ENCODE results near the gene NOBOX. TPM values are rescaled to one million over a fixed set of nuclear protein-coding genes. Genes with fewer than 3 reads are reported as not detected.

NOBOX gene
- total and polyA plus RNA-seq, 2 donors (not counting 1 experiment from before 2014, with no cell fraction given) = not detected

- Histone ChIP-seq H3K9ac (ENCODE audit: low read length) (no peak overlapping the region), H2AFZ (ENCODE audit: insufficient read depth, low read depth, low read length, poor library complexity, severe bottlenecking) (no peak overlapping the region), H3K9me3 (ENCODE audit: control extremely low read depth in 1 of 3, control insufficient read depth in 2 of 3, insufficient read depth in 1 of 3, low read length in 2 of 3) (no peaks in the 10 kb centered on the region), H3K4me3 (ENCODE audit: control extremely low read depth in 1 of 5, extremely low read depth in 1 of 5, insufficient read depth in 1 of 5, low read depth in 2 of 5, low read length in 4 of 5) (no peak overlapping the region), H3K4me2 (replicated peaks; ENCODE audit: low read depth, low read length, poor library complexity, severe bottlenecking) (no peak overlapping the region), H3K27ac (ENCODE audit: low read length in 2 of 2) (no peak overlapping the region), H4K20me1 (ENCODE audit: control insufficient read depth, insufficient read depth, low read length, poor library complexity, severe bottlenecking) (no peaks in the 10 kb centered on the region), H3K36me3 (replicated peaks in 1 of 2; ENCODE audit: control extremely low read depth in 1 of 2, control insufficient read depth in 1 of 2, extremely low read depth in 1 of 2, insufficient read depth in 2 of 2, low read length in 1 of 2) (no peaks in the 10 kb centered on the region), H3K79me2 (ENCODE audit: control insufficient read depth, insufficient read depth, low read length) (no peaks in the 10 kb centered on the region), H3K27me3 (replicated peaks in 1 of 4; ENCODE audit: control extremely low read depth in 1 of 4, control insufficient read depth in 3 of 4, insufficient read depth in 4 of 4, low read length in 3 of 4) (peaks cover 0 to 6% (median 3%) of the 10 kb centered on the region in 4 experiments), H3K4me1 (ENCODE audit: control insufficient read depth in 2 of 2, insufficient read depth in 2 of 2, low read length in 2 of 2) (peaks cover 0 to 79% of the 10 kb centered on the region in 2 donors)
- no peaks in the 10 kb centered on the region for H3K9me3 Mint-ChIP-seq (ENCODE audit: insufficient read depth)
- H3K27me3 Mint-ChIP-seq = peaks cover 25% of the 10 kb centered on the region
- TF ChIP-seq CTCF (IDR thresholded peaks at IDR 0.05) (no peak), EZH2 (IDR thresholded peaks at IDR 0.05; ENCODE audit: borderline replicate concordance, insufficient read depth, low read depth, low read length, poor library complexity, severe bottlenecking) (no peak)
- ATAC-seq (ENCODE audit: low read depth) (no peak), DNase-seq (no peak)
- ChIA-PET POLR2A (no interaction called here), CTCF (no interaction called here)
- no peak overlapping the region for H3K27ac Mint-ChIP-seq
- intact Hi-C loops (cut with micrococcal nuclease) = no loop called here
- H3K4me1 Mint-ChIP-seq = no peaks in the 10 kb centered on the region
- 86% methylated on average over 10 of the region's 12 CpGs for WGBS (ENCODE audit: insufficient coverage)
- no peak overlapping the region for H3K4me3 Mint-ChIP-seq
These were observed 3.9 kb upstream of the NOBOX start for GRCh38 chr7:144407266-144407931.

- H3K79me2 ChIP-seq (ENCODE audit: control insufficient read depth, insufficient read depth, low read length) = no peaks in the 10 kb centered on the region
- intact Hi-C loops (cut with micrococcal nuclease) = no loop called here
- H3K36me3 ChIP-seq (replicated peaks in 1 of 2; ENCODE audit: control extremely low read depth in 1 of 2, control insufficient read depth in 1 of 2, extremely low read depth in 1 of 2, insufficient read depth in 2 of 2, low read length in 1 of 2) = no peaks in the 10 kb centered on the region
- H3K27ac Mint-ChIP-seq = no peak overlapping the region
- no peaks in the 10 kb centered on the region for H3K9me3 Mint-ChIP-seq (ENCODE audit: insufficient read depth)
- no peak for ATAC-seq (ENCODE audit: low read depth)
- DNase-seq = no peak
- no peaks in the 10 kb centered on the region for H4K20me1 ChIP-seq (ENCODE audit: control insufficient read depth, insufficient read depth, low read length, poor library complexity, severe bottlenecking)
- H3K27me3 ChIP-seq (replicated peaks in 1 of 4; ENCODE audit: control extremely low read depth in 1 of 4, control insufficient read depth in 3 of 4, insufficient read depth in 4 of 4, low read length in 3 of 4) = peaks cover 0 to 7% (median 3%) of the 10 kb centered on the region in 4 experiments
- H3K4me1 ChIP-seq (ENCODE audit: control insufficient read depth in 2 of 2, insufficient read depth in 2 of 2, low read length in 2 of 2) = peaks cover 0 to 73% of the 10 kb centered on the region in 2 donors
- TF ChIP-seq EZH2 (IDR thresholded peaks at IDR 0.05; ENCODE audit: borderline replicate concordance, insufficient read depth, low read depth, low read length, poor library complexity, severe bottlenecking) = no peak
- TF ChIP-seq CTCF (IDR thresholded peaks at IDR 0.05) = no peak
- H3K27ac ChIP-seq (ENCODE audit: low read length in 2 of 2) = no peak overlapping the region
- 96% methylated on average over 2 of the region's 4 CpGs for WGBS (ENCODE audit: insufficient coverage)
- no peak overlapping the region for H3K4me3 Mint-ChIP-seq
- no peaks in the 10 kb centered on the region for H3K9me3 ChIP-seq (ENCODE audit: control extremely low read depth in 1 of 3, control insufficient read depth in 2 of 3, insufficient read depth in 1 of 3, low read length in 2 of 3)
- ChIA-PET POLR2A (no interaction called here), CTCF (interaction anchor here (1.6 kb wide), 1 partner anchor 13 kb away, joined by 8 read pairs; no protein-coding TSS in a partner anchor)
- H3K9ac ChIP-seq (ENCODE audit: low read length) = no peak overlapping the region
- no peaks in the 10 kb centered on the region for H3K4me1 Mint-ChIP-seq
- H3K4me2 ChIP-seq (replicated peaks; ENCODE audit: low read depth, low read length, poor library complexity, severe bottlenecking) = no peak overlapping the region
- H3K4me3 ChIP-seq (ENCODE audit: control extremely low read depth in 1 of 5, extremely low read depth in 1 of 5, insufficient read depth in 1 of 5, low read depth in 2 of 5, low read length in 4 of 5) = no peak overlapping the region
- peaks cover 21% of the 10 kb centered on the region for H3K27me3 Mint-ChIP-seq
- H2AFZ ChIP-seq (ENCODE audit: insufficient read depth, low read depth, low read length, poor library complexity, severe bottlenecking) = no peak overlapping the region
These were observed 1.5 kb upstream of the NOBOX start for GRCh38 chr7:144404946-144405345.

Data from B cell (primary cell).